VCaP (cell line): ENCODE results near the gene PTGER3.

Experiments
- H3K27ac ChIP-seq: fragments of 450-650 bp; 2 replicates; pipeline ENCODE4 v1.5.1; 2017
- TF ChIP-seq, protein P1 (sequence below): fragments of 450-650 bp; conservative IDR thresholded peaks from 2 replicates; pipeline ENCODE4 v1.5.1; 2017; ENCODE audit warnings: mild to moderate bottlenecking, moderate library complexity

The PTGER3 gene

DNA sequence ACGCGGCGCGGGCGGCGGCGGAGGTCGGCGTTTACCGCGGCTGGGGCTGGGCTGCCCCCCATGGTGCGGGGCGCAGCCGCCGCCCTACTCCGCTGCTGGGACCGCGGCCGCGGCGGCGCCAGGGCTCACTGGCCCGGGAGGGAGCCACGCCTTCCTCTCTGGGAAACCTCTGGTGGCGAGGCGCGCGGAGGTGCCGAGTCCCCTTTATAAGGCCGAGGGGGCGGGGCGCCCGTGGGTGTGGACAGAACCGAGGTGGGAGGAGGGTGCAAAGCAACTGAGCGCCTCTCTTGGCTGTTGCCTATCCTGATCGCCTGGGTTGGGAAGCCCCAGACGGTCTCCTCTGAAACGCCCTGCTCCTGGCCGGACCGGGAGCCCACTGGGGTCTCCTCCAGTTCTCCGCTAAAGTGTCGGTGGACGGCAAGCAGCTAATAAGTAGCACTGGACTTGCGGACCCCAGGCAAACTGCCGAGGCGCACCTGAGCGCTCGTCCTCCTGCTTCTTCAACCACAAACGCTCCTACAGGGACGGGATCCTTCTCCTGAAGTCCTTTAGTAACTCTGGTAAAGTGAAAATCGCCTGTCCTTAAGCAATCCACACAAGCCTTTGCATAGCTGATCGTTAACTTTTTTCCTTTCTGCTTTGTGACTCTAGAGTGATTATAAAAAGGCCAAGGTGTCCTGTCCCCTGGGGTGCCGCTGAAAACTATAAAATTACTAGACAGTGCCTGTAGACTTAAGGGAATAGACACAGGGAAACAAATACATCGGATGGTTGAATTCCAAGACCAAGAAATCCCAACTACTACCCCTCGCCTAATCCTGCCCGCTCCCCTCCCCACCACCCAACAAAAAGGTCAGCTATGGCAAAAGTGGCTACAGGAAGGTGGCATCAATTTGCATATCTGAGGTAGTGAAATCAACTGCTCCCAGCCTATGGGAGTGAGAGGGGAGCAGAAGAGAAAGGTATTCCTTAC, at the start of gene PTGER3:
TSS of gene PTGER3 (minus strand) at position 182 of the 973 bp plus-strand sequence. CDS start 239 bp downstream, outside the sequence.
- TF ChIP-seq, protein P1, sequence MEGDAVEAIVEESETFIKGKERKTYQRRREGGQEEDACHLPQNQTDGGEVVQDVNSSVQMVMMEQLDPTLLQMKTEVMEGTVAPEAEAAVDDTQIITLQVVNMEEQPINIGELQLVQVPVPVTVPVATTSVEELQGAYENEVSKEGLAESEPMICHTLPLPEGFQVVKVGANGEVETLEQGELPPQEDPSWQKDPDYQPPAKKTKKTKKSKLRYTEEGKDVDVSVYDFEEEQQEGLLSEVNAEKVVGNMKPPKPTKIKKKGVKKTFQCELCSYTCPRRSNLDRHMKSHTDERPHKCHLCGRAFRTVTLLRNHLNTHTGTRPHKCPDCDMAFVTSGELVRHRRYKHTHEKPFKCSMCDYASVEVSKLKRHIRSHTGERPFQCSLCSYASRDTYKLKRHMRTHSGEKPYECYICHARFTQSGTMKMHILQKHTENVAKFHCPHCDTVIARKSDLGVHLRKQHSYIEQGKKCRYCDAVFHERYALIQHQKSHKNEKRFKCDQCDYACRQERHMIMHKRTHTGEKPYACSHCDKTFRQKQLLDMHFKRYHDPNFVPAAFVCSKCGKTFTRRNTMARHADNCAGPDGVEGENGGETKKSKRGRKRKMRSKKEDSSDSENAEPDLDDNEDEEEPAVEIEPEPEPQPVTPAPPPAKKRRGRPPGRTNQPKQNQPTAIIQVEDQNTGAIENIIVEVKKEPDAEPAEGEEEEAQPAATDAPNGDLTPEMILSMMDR, result no peak
- no peak within 1 kb of the TSS for H3K27ac ChIP-seq

DNA sequence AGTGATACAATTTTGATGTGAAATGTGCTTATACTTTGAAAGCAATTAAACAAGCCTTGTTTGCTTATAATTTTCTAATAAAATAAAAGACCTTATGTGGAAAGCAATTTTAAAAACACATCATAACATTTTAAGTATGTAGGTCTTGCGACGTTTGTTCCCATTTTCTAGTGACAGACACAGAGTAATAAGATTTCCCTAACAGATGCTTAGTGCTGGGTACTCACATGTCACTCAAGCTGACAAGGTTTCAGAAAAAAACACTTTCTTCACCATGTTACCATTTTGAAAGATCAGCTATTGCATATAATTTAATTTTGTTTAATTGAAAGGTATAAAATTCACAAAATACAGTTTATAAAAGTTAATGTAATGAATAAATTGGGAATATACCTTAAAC, 47.3 kb upstream of the PTGER3 start:
- no peak overlapping the region for H3K27ac ChIP-seq
- TF ChIP-seq, protein P1, result no peak

DNA sequence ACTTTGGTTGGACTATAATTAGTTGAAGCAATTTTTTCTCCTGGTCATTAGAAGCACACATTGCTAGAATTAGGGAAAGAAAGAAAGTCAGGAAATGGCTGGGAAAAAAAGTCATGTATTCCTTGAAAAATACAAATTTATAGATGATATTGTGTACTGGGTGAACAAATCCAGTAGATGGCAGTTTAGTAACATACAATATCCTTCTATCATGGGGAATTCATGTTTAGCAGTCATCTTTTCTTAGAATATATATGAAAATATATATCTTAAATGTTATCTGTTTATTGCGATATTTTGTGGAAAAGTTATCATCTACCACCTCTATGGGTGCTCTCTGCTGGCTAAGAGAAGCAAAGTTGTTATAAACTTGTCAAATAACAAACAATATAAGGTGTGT, 46.3 kb upstream of the PTGER3 start:
- TF ChIP-seq, protein P1, result peak; percentile 71
- H3K27ac ChIP-seq, result no peak overlapping the region

DNA sequence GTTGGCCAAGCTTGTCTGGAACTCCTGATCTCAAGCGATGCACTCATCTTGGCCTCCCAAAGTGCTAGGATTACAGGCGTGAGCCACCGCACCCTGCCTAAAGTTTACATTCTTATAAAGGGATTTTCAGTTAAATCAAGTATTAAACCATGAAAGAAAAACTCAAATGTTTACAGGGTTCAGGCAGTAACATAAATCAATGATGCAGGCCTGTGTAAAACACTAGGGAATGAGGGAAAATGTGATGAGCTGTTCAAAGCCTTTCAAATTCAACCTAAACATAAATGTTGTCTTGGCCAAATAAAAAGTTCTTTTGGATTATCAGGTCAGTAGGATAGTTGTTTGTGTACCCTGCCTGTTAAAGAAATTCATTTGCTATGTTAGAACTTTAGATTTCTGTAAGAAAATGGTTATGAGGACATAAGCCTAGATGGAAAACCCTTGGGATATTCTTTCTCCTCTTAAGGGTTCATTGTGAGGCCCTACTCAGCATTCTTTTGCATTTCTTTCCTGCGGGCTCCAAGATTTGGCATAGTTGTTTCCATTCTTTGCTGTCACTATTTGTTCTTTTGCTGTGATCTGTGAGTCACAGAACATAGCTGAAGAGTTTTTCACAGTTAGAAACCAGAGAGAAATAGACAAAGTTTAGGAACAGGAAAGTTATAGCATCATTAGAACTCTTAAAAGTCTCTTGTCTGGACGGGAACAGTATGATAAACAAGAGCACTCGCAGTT, 42.1 kb upstream of the PTGER3 start:
- TF ChIP-seq, protein P1, result no peak
- H3K27ac ChIP-seq, result no peak overlapping the region

DNA sequence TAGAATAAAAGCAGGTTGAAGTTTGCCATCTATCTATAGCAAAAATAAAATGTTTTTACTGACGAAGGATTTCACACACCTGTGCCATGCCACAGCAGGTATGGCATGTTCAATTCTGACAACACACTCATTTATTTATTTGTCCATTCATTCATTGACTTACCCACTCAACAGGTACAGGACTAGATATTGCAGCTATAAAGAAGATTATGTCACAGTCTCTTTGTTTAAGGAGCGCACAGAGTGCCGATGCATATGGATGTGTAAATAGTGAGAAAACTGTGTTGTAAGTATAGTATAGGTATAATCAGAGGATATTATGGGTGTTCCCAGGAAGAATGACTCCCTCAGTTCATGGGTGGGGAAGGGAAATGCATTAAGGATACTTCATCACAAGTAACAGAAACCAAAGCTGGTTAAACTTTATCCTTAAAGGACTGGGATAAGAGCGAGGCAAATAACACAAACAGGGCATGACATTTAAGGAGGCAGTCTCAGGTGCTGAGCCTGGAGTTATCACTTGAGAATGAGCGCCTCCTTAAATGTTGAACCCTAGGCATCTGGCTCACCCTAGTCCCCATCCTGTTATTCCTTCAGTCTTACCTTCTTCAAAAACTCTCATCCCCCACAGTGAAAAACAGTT, 41.1 kb upstream of the PTGER3 start:
- TF ChIP-seq, protein P1, result no peak
- H3K27ac ChIP-seq, result no peak overlapping the region

DNA sequence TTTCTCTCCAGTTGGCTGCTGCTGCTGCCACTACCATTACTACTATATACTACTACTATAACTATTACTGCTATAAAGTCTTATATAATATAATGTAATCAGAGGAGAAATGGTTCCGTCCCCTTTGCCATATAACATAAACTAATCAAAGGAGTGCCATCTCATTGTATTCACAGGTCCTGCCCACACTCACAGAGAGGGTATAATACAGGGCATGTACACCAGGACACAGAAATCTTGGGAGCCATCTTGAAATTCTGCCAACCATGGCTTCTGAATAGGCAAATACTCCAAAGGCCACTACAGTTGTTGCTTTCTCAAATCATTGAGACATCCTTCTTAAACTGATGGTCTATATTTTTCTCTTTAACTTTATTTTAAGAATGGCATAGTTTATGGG, 40.1 kb upstream of the PTGER3 start:
- TF ChIP-seq, protein P1, result no peak
- H3K27ac ChIP-seq, result no peak overlapping the region

DNA sequence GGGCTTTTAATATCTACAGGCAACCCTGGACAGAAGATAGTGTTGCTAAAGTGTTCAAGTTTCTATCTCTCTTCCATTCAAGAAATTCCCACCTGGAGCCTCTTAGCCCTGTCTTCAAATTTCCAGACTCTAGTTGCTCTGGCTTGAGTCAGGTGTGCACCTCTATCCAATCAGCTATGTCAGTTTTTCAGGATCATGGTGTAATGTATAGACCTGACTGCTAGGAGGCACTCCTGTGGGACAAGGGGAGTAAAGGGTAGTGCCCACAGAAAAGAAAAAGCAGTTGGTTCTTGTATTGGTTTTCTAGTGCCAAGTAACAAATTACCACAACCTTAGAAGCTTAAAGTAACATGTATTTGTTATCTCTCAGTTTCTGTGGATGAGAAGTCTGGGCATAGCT, 39.4 kb upstream of the PTGER3 start:
- H3K27ac ChIP-seq, result no peak overlapping the region
- TF ChIP-seq, protein P1, result no peak
